CD8-positive, alpha-beta memory T cell (primary cell): Measurements from ENCODE around the gene RBM15. TPM values are rescaled to one million over a fixed set of nuclear protein-coding genes. Genes with fewer than 3 reads are reported as not detected.
A peak's percentile ranks its signal among the peaks of the same experiment; 100 is the strongest.

Experiments
- CTCF ChIA-PET: fragments of 350-600 bp; sonication (Branson Sonifier 250); formaldehyde crosslinking; loops from one replicate; lab custom pipeline; 2021; ENCODE audit warnings: antibody characterized with exemption; lab: Charles Lee
- POLR2A ChIA-PET: fragments of 350-600 bp; sonication (Branson Sonifier 250); formaldehyde crosslinking; loops from one replicate; lab custom pipeline; 2021; ENCODE audit warnings: antibody characterized with exemption; lab: Charles Lee
- DNase-seq, 5 donors: peaks; one replicate each; pipeline versions ENCODE4 v3.0.0 to v3.0.0-alpha.2; 2020 to 2022; ENCODE audit warnings: mixed read lengths in 1 of 5
- H3K27ac ChIP-seq: one replicate; pipeline ENCODE4 v1.7.0; 2013; ENCODE audit warnings: low read depth, mild to moderate bottlenecking, low read length, moderate library complexity
- H3K27me3 ChIP-seq: 2 replicates; pipeline ENCODE4 v1.7.0; 2013; ENCODE audit warnings: low read length, mild to moderate bottlenecking; ENCODE audit not compliant: insufficient read depth, poor library complexity, severe bottlenecking
- H3K36me3 ChIP-seq: 2 replicates; pipeline ENCODE4 v1.7.0; 2013; ENCODE audit warnings: mild to moderate bottlenecking, low read length, moderate library complexity; ENCODE audit not compliant: insufficient read depth
- H3K4me1 ChIP-seq: 2 replicates; pipeline ENCODE4 v1.7.0; 2013; ENCODE audit warnings: mild to moderate bottlenecking, low read length, moderate library complexity; ENCODE audit not compliant: insufficient read depth
- H3K4me3 ChIP-seq: 2 replicates; pipeline ENCODE4 v1.7.0; 2013; ENCODE audit warnings: mild to moderate bottlenecking, low read length
- H3K9me3 ChIP-seq: 2 replicates; pipeline ENCODE4 v1.7.0; 2013; ENCODE audit warnings: mild to moderate bottlenecking, low read length
- H3K27ac Mint-ChIP-seq, 8 donors: one replicate each; pipeline ENCODE4 v1.8.0; 2020 to 2021; ENCODE audit warnings: mixed read lengths in 8 of 8, mild to moderate bottlenecking in 6 of 8, inconsistent platforms in 3 of 8, moderate library complexity in 3 of 8
- H3K27me3 Mint-ChIP-seq, 2 donors: one replicate each; pipeline ENCODE4 v1.8.0; 2020 to 2021; ENCODE audit warnings: mixed read lengths in 2 of 2, mild to moderate bottlenecking in 1 of 2, moderate library complexity in 1 of 2
- H3K36me3 Mint-ChIP-seq, 3 donors: one replicate each; pipeline ENCODE4 v1.8.0; 2020 to 2021; ENCODE audit warnings: mixed read lengths in 3 of 3, inconsistent platforms in 1 of 3, mild to moderate bottlenecking in 1 of 3
- H3K4me1 Mint-ChIP-seq, 3 donors: one replicate each; pipeline ENCODE4 v1.8.0; 2020 to 2021; ENCODE audit warnings: mixed read lengths in 3 of 3, inconsistent platforms in 1 of 3, mild to moderate bottlenecking in 1 of 3
- H3K4me3 Mint-ChIP-seq, 7 donors: one replicate each; pipeline ENCODE4 v1.8.0; 2020 to 2021; ENCODE audit warnings: mixed read lengths in 7 of 7, mild to moderate bottlenecking in 6 of 7, moderate library complexity in 4 of 7, inconsistent platforms in 2 of 7
- H3K9me3 Mint-ChIP-seq, 5 donors: one replicate each; pipeline ENCODE4 v1.8.0; 2020 to 2022; ENCODE audit warnings: mixed read lengths in 5 of 5, mild to moderate bottlenecking in 3 of 5, moderate library complexity in 2 of 5, inconsistent platforms in 1 of 5
- polyA plus RNA-seq: library from polyadenylated mRNA; unstranded; fragments of 300-500 nt; fragmentation: Illumina TruSeq; gene quantifications from one replicate; pipeline ENCODE4 v1.2.3, GENCODE V29; 2021
- total RNA-seq, 2 experiments: library from RNA; stranded (reverse); gene quantifications; one replicate each; pipeline ENCODE4 v1.2.3, GENCODE V29; 2021

The RBM15 gene
- total and polyA plus RNA-seq, 3 experiments from 2014 or later, result 10.7 to 54.0 (median 53.9) TPM

DNA sequence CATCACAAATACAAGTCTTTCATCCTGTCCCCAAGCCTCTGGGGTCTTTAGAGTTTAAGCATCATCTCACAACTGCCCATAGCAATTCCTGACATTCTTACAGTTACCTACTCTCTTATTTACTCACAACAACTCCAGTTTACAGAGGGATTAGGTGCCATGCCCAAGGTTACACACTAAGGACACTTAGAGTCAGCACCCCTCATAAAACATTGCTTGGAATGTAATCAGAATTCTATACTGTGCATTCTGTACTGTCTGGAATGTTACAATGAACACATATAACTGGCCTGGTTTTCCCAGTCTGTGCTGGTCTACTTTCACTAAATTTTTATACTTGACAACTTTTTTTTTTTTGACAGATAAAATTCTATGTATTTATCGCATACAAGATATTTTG, 14.5 kb upstream of the RBM15 start:
- no peaks in the 10 kb centered on the region for H3K36me3 ChIP-seq
- ChIA-PET POLR2A (no interaction called here), CTCF (interaction anchor here (1.1 kb wide), 1 partner anchor 12 kb away, joined by 3 read pairs; no protein-coding TSS in a partner anchor)
- no peaks in the 10 kb centered on the region for H3K9me3 Mint-ChIP-seq
- no peak for DNase-seq
- H3K36me3 Mint-ChIP-seq, result no peaks in the 10 kb centered on the region
- H3K4me3 ChIP-seq, result no peak overlapping the region
- no peak overlapping the region for H3K4me3 Mint-ChIP-seq
- H3K27ac ChIP-seq, result no peak overlapping the region
- no peaks in the 10 kb centered on the region for H3K4me1 Mint-ChIP-seq
- peak overlapping the region in 1 of 8 donors; percentile 26 for H3K27ac Mint-ChIP-seq
- peaks cover 3 to 4% of the 10 kb centered on the region in 2 donors for H3K27me3 Mint-ChIP-seq
- no peaks in the 10 kb centered on the region for H3K4me1 ChIP-seq
- H3K9me3 ChIP-seq, result no peaks in the 10 kb centered on the region
- H3K27me3 ChIP-seq, result no peaks in the 10 kb centered on the region

DNA sequence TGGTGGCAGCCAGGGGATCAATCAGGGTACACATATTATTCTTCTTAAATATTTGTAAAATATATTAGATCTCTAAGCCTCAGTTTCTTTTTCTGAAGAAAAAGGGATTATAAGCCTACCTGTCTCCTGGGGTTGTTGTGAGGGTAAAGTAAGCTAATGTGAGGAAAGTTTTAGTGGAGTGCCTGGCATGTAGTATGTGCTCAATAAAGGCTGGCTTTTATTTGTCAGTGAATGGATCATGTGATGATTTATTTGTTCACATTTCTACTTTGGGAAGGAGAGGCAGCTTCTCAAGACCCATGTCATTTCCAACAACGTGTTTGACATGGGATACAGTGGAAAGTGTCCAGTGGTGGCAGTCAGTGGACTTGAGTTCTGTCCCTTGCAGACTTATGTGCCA, 12.4 kb upstream of the RBM15 start:
- no peak overlapping the region for H3K27ac Mint-ChIP-seq
- no peaks in the 10 kb centered on the region for H3K9me3 Mint-ChIP-seq
- ChIA-PET CTCF (interaction anchor here (1.0 kb wide), 1 partner anchor 119 kb away, joined by 5 read pairs; no protein-coding TSS in a partner anchor), POLR2A (no interaction called here)
- no peak overlapping the region for H3K4me3 Mint-ChIP-seq
- Histone ChIP-seq H3K27me3 (no peaks in the 10 kb centered on the region), H3K27ac (no peak overlapping the region), H3K4me1 (no peaks in the 10 kb centered on the region), H3K36me3 (no peaks in the 10 kb centered on the region), H3K4me3 (no peak overlapping the region), H3K9me3 (no peaks in the 10 kb centered on the region)
- no peaks in the 10 kb centered on the region for H3K4me1 Mint-ChIP-seq
- no peaks in the 10 kb centered on the region for H3K36me3 Mint-ChIP-seq
- no peak for DNase-seq
- peaks cover 0 to 2% of the 10 kb centered on the region in 2 donors for H3K27me3 Mint-ChIP-seq

DNA sequence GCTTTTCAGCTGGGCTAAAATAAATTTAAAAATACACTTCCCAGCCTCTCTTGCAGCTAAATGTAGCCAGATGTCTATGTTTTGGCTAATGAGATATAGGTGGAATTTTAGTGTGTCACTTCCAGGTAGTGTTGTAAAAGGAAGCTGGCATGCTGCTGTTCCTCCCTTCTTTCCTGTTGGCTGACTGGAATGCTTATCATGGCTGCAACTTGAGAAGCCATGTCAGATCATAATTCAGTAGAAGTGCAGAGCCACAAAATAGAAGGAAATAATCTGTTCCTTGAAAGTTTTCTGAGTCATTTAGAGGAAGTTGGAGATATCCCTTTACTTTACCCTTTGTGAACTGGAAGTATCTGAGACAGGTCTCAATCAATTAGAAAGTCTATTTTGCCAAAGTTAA, 10.9 kb upstream of the RBM15 start:
- no peak overlapping the region for H3K4me3 Mint-ChIP-seq
- Histone ChIP-seq H3K4me3 (no peak overlapping the region), H3K27me3 (no peaks in the 10 kb centered on the region), H3K27ac (no peak overlapping the region), H3K36me3 (no peaks in the 10 kb centered on the region), H3K9me3 (no peaks in the 10 kb centered on the region), H3K4me1 (no peaks in the 10 kb centered on the region)
- H3K27me3 Mint-ChIP-seq, result no peaks in the 10 kb centered on the region
- no peak for DNase-seq
- no peaks in the 10 kb centered on the region for H3K4me1 Mint-ChIP-seq
- CTCF ChIA-PET, result interaction anchor here (1.0 to 2.0 kb wide), 3 partner anchors 15 to 126 kb away, joined by 3 to 7 read pairs (median 4); no protein-coding TSS in a partner anchor
- H3K36me3 Mint-ChIP-seq, result no peaks in the 10 kb centered on the region
- no peaks in the 10 kb centered on the region for H3K9me3 Mint-ChIP-seq
- H3K27ac Mint-ChIP-seq, result no peak overlapping the region
- POLR2A ChIA-PET, result no interaction called here

DNA sequence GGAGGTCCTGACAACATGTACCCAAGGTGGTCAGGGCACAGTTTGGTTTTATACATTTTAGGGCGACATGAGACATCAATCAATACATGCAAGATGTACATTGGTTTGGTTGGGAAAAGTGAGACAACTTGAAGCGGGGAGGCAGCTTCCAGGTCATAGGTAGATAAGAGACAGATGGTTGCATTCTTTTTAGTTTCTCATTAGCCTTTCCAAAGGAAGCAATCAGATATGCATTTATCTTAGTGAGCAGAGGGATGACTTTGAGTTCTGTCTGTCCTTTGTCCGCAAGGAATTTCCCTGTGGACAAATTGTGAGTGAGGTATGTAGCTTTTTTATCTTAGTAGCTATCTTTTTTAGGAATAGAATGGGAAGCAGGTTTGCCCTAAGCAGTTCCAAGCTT, 10.5 kb upstream of the RBM15 start:
- Histone ChIP-seq H3K36me3 (no peaks in the 10 kb centered on the region), H3K9me3 (no peaks in the 10 kb centered on the region), H3K27ac (no peak overlapping the region), H3K4me3 (no peak overlapping the region), H3K4me1 (no peaks in the 10 kb centered on the region), H3K27me3 (no peaks in the 10 kb centered on the region)
- H3K4me3 Mint-ChIP-seq, result no peak overlapping the region
- H3K9me3 Mint-ChIP-seq, result no peaks in the 10 kb centered on the region
- H3K36me3 Mint-ChIP-seq, result no peaks in the 10 kb centered on the region
- H3K27me3 Mint-ChIP-seq, result no peaks in the 10 kb centered on the region
- ChIA-PET POLR2A (no interaction called here), CTCF (interaction anchor here (1.0 to 2.0 kb wide), 2 partner anchors 121 to 126 kb away, joined by 3 to 7 read pairs; no protein-coding TSS in a partner anchor)
- no peaks in the 10 kb centered on the region for H3K4me1 Mint-ChIP-seq
- H3K27ac Mint-ChIP-seq, result peak overlapping the region in 1 of 8 donors; percentile 36
- no peak for DNase-seq

DNA sequence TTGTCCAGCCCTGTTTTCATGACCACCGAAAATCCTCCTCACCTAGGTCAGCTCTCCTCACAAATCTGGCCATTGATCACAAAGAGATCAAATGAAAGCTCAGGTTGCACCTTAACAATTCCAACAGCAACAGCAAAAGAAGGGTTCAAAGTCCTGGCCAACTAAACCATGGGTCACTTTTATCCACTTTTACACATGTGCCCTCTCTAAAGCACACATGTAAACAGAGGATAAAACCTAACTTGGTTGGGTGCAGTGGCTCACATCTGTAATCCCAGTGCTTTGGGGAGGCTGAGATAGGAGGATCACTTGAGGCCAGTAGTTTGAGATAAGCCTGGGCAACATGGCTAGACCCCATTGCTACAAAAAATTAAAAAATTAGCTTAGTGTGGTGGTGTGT, 3.9 kb upstream of the RBM15 start:
- Histone ChIP-seq H3K27ac (no peak overlapping the region), H3K27me3 (no peaks in the 10 kb centered on the region), H3K4me3 (no peak overlapping the region), H3K9me3 (no peaks in the 10 kb centered on the region), H3K36me3 (no peaks in the 10 kb centered on the region), H3K4me1 (peaks cover 12% of the 10 kb centered on the region)
- Mint-ChIP-seq H3K4me3 (no peak overlapping the region), H3K36me3 (peaks cover 0 to 6% (median 1%) of the 10 kb centered on the region in 3 donors), H3K4me1 (peaks cover 17 to 26% (median 25%) of the 10 kb centered on the region in 3 donors), H3K27me3 (no peaks in the 10 kb centered on the region), H3K27ac (peak overlapping the region in 3 of 8 donors; percentile 29 to 42 (median 38)), H3K9me3 (no peaks in the 10 kb centered on the region)
- ChIA-PET CTCF (interaction anchor here (0.8 to 8.2 kb wide), 5 partner anchors 22 to 132 kb away, joined by 3 to 77 read pairs (median 10); partner anchors contain the start of gene KCNC4), POLR2A (no interaction called here)
- DNase-seq, result no peak

DNA sequence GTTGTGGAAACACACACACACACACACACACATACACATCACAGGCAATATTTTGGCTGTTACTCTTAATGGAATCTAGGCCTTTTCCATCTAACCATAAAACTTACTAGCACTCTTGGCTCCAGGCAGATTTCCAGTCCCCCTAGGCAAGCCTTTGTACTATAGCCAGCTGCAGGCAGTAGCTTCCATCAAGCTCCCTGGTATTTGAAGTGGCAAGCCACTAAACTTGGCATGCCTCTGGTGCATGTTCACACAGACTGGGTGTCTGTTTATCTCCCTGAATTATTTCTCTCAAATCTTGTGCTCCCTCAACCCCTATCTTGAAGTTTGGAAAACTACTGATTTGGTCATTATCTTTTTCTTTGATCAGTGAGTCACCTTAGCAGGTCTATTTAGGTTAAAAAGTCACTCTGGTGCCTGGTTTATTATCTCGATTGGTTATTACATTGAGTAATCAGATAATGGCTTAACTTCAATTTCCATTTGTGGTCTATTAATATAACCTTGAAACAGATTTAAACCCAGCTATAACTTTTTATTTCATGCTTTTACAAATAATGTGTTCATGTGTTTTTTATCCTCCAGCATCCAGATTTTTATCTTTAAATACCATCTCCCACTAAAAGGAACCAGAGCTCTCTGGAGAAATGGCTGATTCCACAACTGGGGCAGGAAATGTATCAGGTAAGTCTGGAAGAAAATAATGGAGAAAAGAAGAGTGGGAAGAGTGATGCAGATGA, 2.7 kb upstream of the RBM15 start:
- Mint-ChIP-seq H3K4me1 (peaks cover 29 to 38% (median 37%) of the 10 kb centered on the region in 3 donors), H3K36me3 (peaks cover 0 to 6% (median 1%) of the 10 kb centered on the region in 3 donors), H3K4me3 (peak overlapping the region in 6 of 7 donors; percentile 9 to 75 (median 50)), H3K9me3 (no peaks in the 10 kb centered on the region), H3K27me3 (no peaks in the 10 kb centered on the region), H3K27ac (peak overlapping the region in 6 of 8 donors; percentile 47 to 91 (median 88))
- no peak overlapping the region for H3K27ac ChIP-seq
- H3K36me3 ChIP-seq, result no peaks in the 10 kb centered on the region
- no peaks in the 10 kb centered on the region for H3K9me3 ChIP-seq
- H3K27me3 ChIP-seq, result no peaks in the 10 kb centered on the region
- ChIA-PET POLR2A (no interaction called here), CTCF (interaction anchor here (0.7 to 8.2 kb wide), 4 partner anchors 24 to 140 kb away, joined by 3 to 77 read pairs (median 10); partner anchors contain the start of gene KCNC4)
- DNase-seq, result no peak
- H3K4me3 ChIP-seq, result no peak overlapping the region
- H3K4me1 ChIP-seq, result peaks cover 24% of the 10 kb centered on the region

DNA sequence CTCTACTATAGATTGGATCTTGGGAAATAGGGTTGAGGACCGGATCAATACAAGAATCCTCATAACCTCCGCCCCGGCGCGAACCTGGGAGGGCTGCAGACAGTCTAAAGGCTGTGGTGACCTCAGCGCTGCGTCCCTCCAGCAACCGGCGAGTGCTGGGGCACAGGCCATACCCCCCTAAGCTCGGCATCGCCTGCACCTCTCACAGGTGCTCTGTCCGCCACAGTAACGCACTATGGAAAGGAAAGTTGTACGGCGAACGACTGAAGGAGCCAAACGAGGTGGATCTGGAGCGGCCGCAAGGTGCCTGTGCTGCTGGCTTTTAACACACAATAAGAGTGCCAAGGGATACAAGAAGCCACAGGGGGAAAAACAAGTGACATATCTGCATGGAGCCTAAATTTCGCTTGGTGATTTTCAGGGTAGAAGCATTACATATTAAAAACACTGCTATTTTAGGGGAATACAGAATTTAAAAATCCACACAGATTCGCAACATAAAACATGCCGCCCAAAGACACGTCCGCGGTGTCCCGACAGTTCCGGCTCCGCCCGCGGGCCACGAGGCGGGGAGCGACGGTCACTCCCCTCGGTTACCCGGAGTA, 1.4 kb upstream of the RBM15 start:
- ChIA-PET CTCF (interaction anchor here (0.7 to 8.2 kb wide), 24 partner anchors 8 to 792 kb away, joined by 3 to 77 read pairs (median 4); partner anchors contain the start of gene KCNC4), POLR2A (interaction anchor here (0.5 to 3.1 kb wide), 11 partner anchors 11 to 916 kb away, joined by 3 to 42 read pairs (median 5); partner anchors contain the start of genes KCNC4 and STRIP1)
- peak overlapping the region; percentile 80 for H3K4me3 ChIP-seq
- Mint-ChIP-seq H3K4me3 (no peak overlapping the region), H3K36me3 (peaks cover 0 to 6% (median 4%) of the 10 kb centered on the region in 3 donors), H3K27me3 (no peaks in the 10 kb centered on the region), H3K4me1 (peaks cover 42 to 52% (median 50%) of the 10 kb centered on the region in 3 donors), H3K27ac (peak overlapping the region in 2 of 8 donors; percentile 98), H3K9me3 (no peaks in the 10 kb centered on the region)
- peak overlapping the region; percentile 97 for H3K27ac ChIP-seq
- peak in 3 of 5 donors; percentile 9 to 60 (median 22) for DNase-seq
- peaks cover 38% of the 10 kb centered on the region for H3K4me1 ChIP-seq
- peaks cover 2% of the 10 kb centered on the region for H3K36me3 ChIP-seq
- no peaks in the 10 kb centered on the region for H3K9me3 ChIP-seq
- H3K27me3 ChIP-seq, result no peaks in the 10 kb centered on the region
